Thyroid gland (tissue), 4 donors: ENCODE results near the gene LCP1.

Experiments
- POLR2A ChIP-seq, 2 donors: fragments of 450-650 bp; IDR thresholded peaks; one replicate each; pipeline ENCODE4 v1.6.1; 2017; ENCODE audit warnings: antibody characterized with exemption in 2 of 2, mild to moderate bottlenecking in 2 of 2, moderate library complexity in 1 of 2
- TF ChIP-seq, protein P1 (sequence below), 6 experiments: fragments of 200-600 bp in 3 of 6; fragments of 450-650 bp in 3 of 6; sonication (generic) in 3 of 6; IDR thresholded peaks; one replicate each; pipeline ENCODE4 v1.5.1; 2016 to 2019; ENCODE audit warnings: antibody characterized with exemption in 6 of 6, mild to moderate bottlenecking in 2 of 6, inconsistent platforms in 1 of 6, moderate library complexity in 1 of 6

DNA sequence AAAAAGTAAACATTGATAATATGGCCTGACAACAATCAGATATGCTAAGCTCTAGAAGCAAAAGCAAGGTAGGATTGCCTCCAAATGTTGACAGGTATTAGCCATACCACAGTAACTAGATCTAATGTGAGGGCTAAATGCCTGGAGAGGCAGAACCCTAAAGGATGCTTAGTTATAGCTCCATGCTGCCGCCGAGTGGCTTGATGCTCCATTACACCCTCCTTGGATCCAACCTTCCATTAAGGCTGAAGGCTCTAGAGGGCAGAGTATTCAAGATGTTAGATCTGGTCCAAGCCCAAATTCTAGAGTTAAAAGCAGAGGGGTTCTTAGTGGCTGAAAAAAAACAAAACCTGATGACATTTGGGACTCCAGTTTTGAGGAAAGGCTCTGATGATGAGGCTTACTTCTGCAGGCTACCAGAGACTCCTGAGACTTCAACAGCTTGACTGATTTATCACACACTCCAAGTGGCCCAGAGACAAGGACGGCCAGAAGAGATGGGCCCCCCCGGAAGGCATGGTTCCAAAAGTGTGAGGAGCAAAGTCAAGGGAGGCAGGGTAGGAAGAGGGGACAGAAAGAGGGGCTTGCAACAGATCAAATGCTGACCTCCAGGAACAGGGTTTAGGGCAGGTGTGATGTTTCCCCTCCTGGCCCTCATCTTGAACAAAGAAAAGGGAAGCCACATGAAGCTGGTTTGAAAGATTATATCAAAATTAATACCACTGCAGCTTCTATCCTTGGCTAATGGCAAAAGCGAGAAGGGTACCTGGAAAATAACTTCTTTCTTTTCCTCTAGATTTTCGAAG lies 55.2 kb downstream of the LCP1 start:
- TF ChIP-seq, protein P1, sequence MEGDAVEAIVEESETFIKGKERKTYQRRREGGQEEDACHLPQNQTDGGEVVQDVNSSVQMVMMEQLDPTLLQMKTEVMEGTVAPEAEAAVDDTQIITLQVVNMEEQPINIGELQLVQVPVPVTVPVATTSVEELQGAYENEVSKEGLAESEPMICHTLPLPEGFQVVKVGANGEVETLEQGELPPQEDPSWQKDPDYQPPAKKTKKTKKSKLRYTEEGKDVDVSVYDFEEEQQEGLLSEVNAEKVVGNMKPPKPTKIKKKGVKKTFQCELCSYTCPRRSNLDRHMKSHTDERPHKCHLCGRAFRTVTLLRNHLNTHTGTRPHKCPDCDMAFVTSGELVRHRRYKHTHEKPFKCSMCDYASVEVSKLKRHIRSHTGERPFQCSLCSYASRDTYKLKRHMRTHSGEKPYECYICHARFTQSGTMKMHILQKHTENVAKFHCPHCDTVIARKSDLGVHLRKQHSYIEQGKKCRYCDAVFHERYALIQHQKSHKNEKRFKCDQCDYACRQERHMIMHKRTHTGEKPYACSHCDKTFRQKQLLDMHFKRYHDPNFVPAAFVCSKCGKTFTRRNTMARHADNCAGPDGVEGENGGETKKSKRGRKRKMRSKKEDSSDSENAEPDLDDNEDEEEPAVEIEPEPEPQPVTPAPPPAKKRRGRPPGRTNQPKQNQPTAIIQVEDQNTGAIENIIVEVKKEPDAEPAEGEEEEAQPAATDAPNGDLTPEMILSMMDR (IDR thresholded peaks at IDR 0.05) = peak; percentile 65 to 96 (median 88)
- no peak for TF ChIP-seq POLR2A (IDR thresholded peaks at IDR 0.05)
